IMR-90 (cell line): ENCODE data around the gene PLEKHA4. TPM values are rescaled to one million over a fixed set of nuclear protein-coding genes. Genes with fewer than 3 reads are reported as not detected.

Experiments used
- ATAC-seq: fragments of 200-7000 bp; cut with Tn5 transposase; 2 replicates; pipeline ENCODE4 v1.9.1; 2020; ENCODE audit warnings: low read depth, mild to moderate bottlenecking, moderate library complexity
- BruUV-seq: library from RNA; stranded (reverse); fragments of 400-500 nt; replicated peaks from 2 replicates; lab custom pipeline; 2021; lab: Mats Ljungman, UMichigan
- CTCF ChIA-PET: fragments of 300-600 bp; formaldehyde crosslinking; extraction: SDS; loops from one replicate; lab custom pipeline; 2021; ENCODE audit warnings: antibody characterized with exemption; lab: Yijun Ruan, JAX
- POLR2A ChIA-PET: fragments of 300-600 bp; sonication (Branson Sonifier 250); formaldehyde crosslinking; loops from one replicate; lab custom pipeline; 2022; ENCODE audit warnings: antibody characterized with exemption; ENCODE audit not compliant: unreplicated experiment; lab: Charles Lee
- DNase-seq: peaks from one replicate; pipeline ENCODE4 v3.0.0; 2013
- H2AFZ ChIP-seq: replicated peaks from 2 replicates; pipeline ENCODE3; 2013; ENCODE audit warnings: low read length, mild to moderate bottlenecking; ENCODE audit not compliant: poor library complexity
- H2AK5ac ChIP-seq: 2 replicates; pipeline ENCODE4 v1.6.1; 2013; ENCODE audit warnings: low read depth, low read length, inconsistent platforms
- H2AK9ac ChIP-seq: replicated peaks from 2 replicates; pipeline ENCODE3; 2013; ENCODE audit warnings: mild to moderate bottlenecking, low read depth, low read length, moderate library complexity; ENCODE audit not compliant: poor library complexity
- H2BK120ac ChIP-seq: 2 replicates; pipeline ENCODE4 v1.6.1; 2013; ENCODE audit warnings: low read depth, low read length, inconsistent platforms
- H2BK15ac ChIP-seq: 3 replicates; pipeline ENCODE4 v1.6.1; 2013; ENCODE audit warnings: low read depth, low read length, inconsistent platforms
- H2BK20ac ChIP-seq: 2 replicates; pipeline ENCODE4 v1.6.1; 2013; ENCODE audit warnings: low read depth, mild to moderate bottlenecking, inconsistent platforms, low read length, moderate library complexity
- H2BK5ac ChIP-seq: 2 replicates; pipeline ENCODE4 v1.6.1; 2013; ENCODE audit warnings: mild to moderate bottlenecking, low read depth, low read length, inconsistent platforms; ENCODE audit not compliant: poor library complexity, severe bottlenecking
- H3K14ac ChIP-seq: replicated peaks from 2 replicates; pipeline ENCODE4 v1.6.1; 2013; ENCODE audit warnings: low read depth, low read length, inconsistent platforms
- H3K18ac ChIP-seq: 2 replicates; pipeline ENCODE4 v1.6.1; 2013; ENCODE audit warnings: low read depth, low read length, control low read depth
- H3K23ac ChIP-seq: 2 replicates; pipeline ENCODE4 v1.6.1; 2013; ENCODE audit warnings: low read depth, low read length, inconsistent platforms
- H3K27ac ChIP-seq: 2 replicates; pipeline ENCODE4 v1.5.1; 2013; ENCODE audit warnings: mild to moderate bottlenecking, control low read depth, low read length; ENCODE audit not compliant: insufficient read depth
- H3K27me3 ChIP-seq: 2 replicates; pipeline ENCODE4 v1.6.1; 2013; ENCODE audit warnings: low read length; ENCODE audit not compliant: control insufficient read depth, insufficient read depth
- H3K36me3 ChIP-seq: 2 replicates; pipeline ENCODE4 v1.6.1; 2013; ENCODE audit warnings: low read length, mixed read lengths; ENCODE audit not compliant: control insufficient read depth, insufficient read depth
- H3K4ac ChIP-seq: 2 replicates; pipeline ENCODE4 v1.6.1; 2013; ENCODE audit warnings: low read depth, low read length, inconsistent platforms
- H3K4me1 ChIP-seq: 2 replicates; pipeline ENCODE4 v1.6.1; 2013; ENCODE audit warnings: low read length, mixed read lengths; ENCODE audit not compliant: control insufficient read depth, insufficient read depth
- H3K4me2 ChIP-seq: 2 replicates; pipeline ENCODE4 v1.6.1; 2013; ENCODE audit warnings: low read depth, mild to moderate bottlenecking, control low read depth, low read length, moderate library complexity
- H3K4me3 ChIP-seq: 2 replicates; pipeline ENCODE4 v1.5.1; 2013; ENCODE audit warnings: low read depth, mild to moderate bottlenecking, control low read depth, low read length, moderate library complexity; ENCODE audit not compliant: insufficient read depth
- H3K56ac ChIP-seq: 2 replicates; pipeline ENCODE4 v1.6.1; 2013; ENCODE audit warnings: low read length, inconsistent platforms; ENCODE audit not compliant: insufficient read depth; ENCODE audit errors: extremely low read depth
- H3K79me1 ChIP-seq, 2 experiments: 2 replicates each; pipeline ENCODE4 v1.6.1; 2013; ENCODE audit warnings: low read length in 2 of 2, inconsistent platforms in 1 of 2, low read depth in 1 of 2
- H3K9ac ChIP-seq: 2 replicates; pipeline ENCODE4 v1.6.1; 2013; ENCODE audit warnings: low read depth, low read length, control low read depth
- H3K9me1 ChIP-seq: 2 replicates; pipeline ENCODE4 v1.6.1; 2013; ENCODE audit warnings: low read length, inconsistent platforms; ENCODE audit not compliant: insufficient read depth
- H3K9me3 ChIP-seq: 2 replicates; pipeline ENCODE4 v1.6.1; 2013; ENCODE audit warnings: low read length; ENCODE audit not compliant: control insufficient read depth, insufficient read depth
- H4K20me1 ChIP-seq: 2 replicates; pipeline ENCODE4 v1.6.1; 2013; ENCODE audit warnings: low read length, inconsistent platforms; ENCODE audit not compliant: insufficient read depth
- H4K5ac ChIP-seq: 2 replicates; pipeline ENCODE4 v1.6.1; 2013; ENCODE audit warnings: mild to moderate bottlenecking, low read depth, low read length, control low read depth
- H4K8ac ChIP-seq, 2 experiments: 2 replicates each; pipeline ENCODE4 v1.6.1; 2013; ENCODE audit warnings: low read depth in 2 of 2, low read length in 2 of 2, control low read depth in 1 of 2, inconsistent platforms in 1 of 2
- H4K91ac ChIP-seq: 2 replicates; pipeline ENCODE4 v1.6.1; 2013; ENCODE audit warnings: low read depth, low read length, inconsistent platforms; ENCODE audit not compliant: insufficient read depth
- MAZ ChIP-seq: IDR thresholded peaks from 2 replicates; pipeline ENCODE4 v1.6.1; 2012; ENCODE audit warnings: low read depth, mild to moderate bottlenecking, low read length, improper control_type of control experiment, moderate library complexity, borderline replicate concordance
- USF2 ChIP-seq: fragments of 150-350 bp; IDR thresholded peaks from 2 replicates; pipeline ENCODE4 v1.6.1; 2017; ENCODE audit warnings: mild to moderate bottlenecking, antibody characterized with exemption, low read length, low read depth
- WGBS, 2 experiments: methylation state at CpG; one replicate each; pipeline versions ENCODE4 v1.1.5 to v1.1.7; 2013; ENCODE audit warnings: missing lambda C conversion rate in 2 of 2; ENCODE audit not compliant: insufficient read length in 1 of 2; ENCODE audit errors: extremely low coverage in 2 of 2; 5-methylcytosine and 5-hydroxymethylcytosine counted together
- dilution Hi-C: fragments of 300-500 bp; cut with HindIII; formaldehyde crosslinking; loops from one replicate; pipeline ENCODE4 v1.14.3; 2018; ENCODE audit warnings: low sequenced_read_pairs; ENCODE audit not compliant: unreplicated experiment
- in situ Hi-C: fragments of 300-500 bp; cut with MboI; formaldehyde crosslinking; loops from 3 replicates; pipeline ENCODE4 v1.14.3; 2019; ENCODE audit warnings: low sequenced_read_pairs, inconsistent platforms, mixed read lengths
- intact Hi-C: fragments of 100-400 bp; cut with micrococcal nuclease; formaldehyde crosslinking; loops from 2 replicates; pipeline ENCODE4 v1.10.0; 2022
- polyA plus RNA-seq, 3 experiments: library from polyadenylated mRNA; depleted of rRNA; stranded (reverse); fragments of >200 nt; gene quantifications; 2 replicates each; pipeline ENCODE4 v1.2.3, GENCODE V29; 2012; ENCODE audit warnings: low replicate concordance in 1 of 3
- total RNA-seq: library from RNA; depleted of rRNA; stranded (reverse); fragments of >200 nt; gene quantifications from 2 replicates; pipeline ENCODE4 v1.2.3, GENCODE V29; 2012

PLEKHA4 gene
- total and polyA plus RNA-seq, 2 of the 4 experiments (the other 2 are of a cell fraction): 4.5 to 14.4 TPM

DNA sequence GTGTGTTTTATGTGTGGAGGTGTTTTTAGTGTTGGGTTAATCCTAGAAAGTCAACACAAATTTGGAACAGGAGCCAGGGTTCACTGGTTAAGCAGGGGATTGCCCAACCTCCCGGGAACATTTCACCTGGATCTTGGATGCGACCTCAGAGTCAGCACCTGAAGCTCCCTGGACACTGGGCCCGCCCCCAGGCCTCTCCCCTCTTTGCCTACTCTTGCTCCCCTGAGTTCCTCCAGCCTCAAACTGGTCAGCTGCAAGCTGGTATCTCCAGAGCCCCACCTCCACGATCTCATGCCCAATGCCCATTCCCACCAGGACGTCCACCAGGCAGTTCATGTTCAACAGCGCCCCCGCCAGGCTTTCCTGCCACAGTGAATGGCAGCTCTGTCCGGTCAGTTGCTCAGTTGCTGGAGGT is 41.8 kb downstream of the PLEKHA4 start:
- intact Hi-C loops: no loop called here
- Histone ChIP-seq H4K91ac (no peak overlapping the region), H3K79me1 (no peaks in the 10 kb centered on the region), H3K4ac (no peak overlapping the region), H3K27me3 (no peaks in the 10 kb centered on the region), H4K8ac (no peak overlapping the region), H2AFZ (no peak overlapping the region), H3K9ac (no peak overlapping the region), H2BK120ac (no peak overlapping the region), H2BK20ac (no peak overlapping the region), H3K56ac (no peak overlapping the region), H3K14ac (no peak overlapping the region), H2BK15ac (no peak overlapping the region), H3K36me3 (peaks cover 13% of the 10 kb centered on the region), H2AK5ac (no peak overlapping the region), H4K5ac (no peak overlapping the region), H3K4me1 (no peaks in the 10 kb centered on the region), H2AK9ac (no peak overlapping the region), H4K20me1 (no peaks in the 10 kb centered on the region), H3K27ac (no peak overlapping the region), H3K9me1 (no peaks in the 10 kb centered on the region), H2BK5ac (no peak overlapping the region), H3K4me2 (no peak overlapping the region), H3K18ac (no peak overlapping the region), H3K9me3 (no peaks in the 10 kb centered on the region), H3K4me3 (no peak overlapping the region), H3K23ac (no peak overlapping the region)
- no TSS peak for BruUV-seq
- no peak for DNase-seq
- no peak for ATAC-seq
- 100% methylated on average over 1 of the region's 8 CpGs; no CpG with 5 or more reads in 1 of the 2 experiments for WGBS, 2 experiments
- POLR2A ChIA-PET: no interaction called here
- CTCF ChIA-PET: interaction anchor here (0.6 kb wide), 1 partner anchor 1747 kb away, joined by 3 read pairs; no protein-coding TSS in a partner anchor
- dilution Hi-C loops: no loop called here
- in situ Hi-C loops: no loop called here
- no peak for TF ChIP-seq USF2
- no peak for TF ChIP-seq MAZ
